Dendritic cell treated with granulocyte-macrophage colony-stimulating factor and Interleukin-4, amounts not matched to agents 40 ng/mL and 50 ng/mL, for 4 days (primary cell): Measurements from ENCODE around the gene PRKG1.

Experiments
- H3K27ac Mint-ChIP-seq: one replicate; pipeline ENCODE4 v1.8.0; 2022; ENCODE audit warnings: mild to moderate bottlenecking, mixed read lengths
- H3K27me3 Mint-ChIP-seq: one replicate; pipeline ENCODE4 v1.8.0; 2022; ENCODE audit warnings: mild to moderate bottlenecking, mixed read lengths
- H3K36me3 Mint-ChIP-seq: one replicate; pipeline ENCODE4 v1.8.0; 2022; ENCODE audit warnings: low read depth, mixed read lengths
- H3K4me1 Mint-ChIP-seq: one replicate; pipeline ENCODE4 v1.8.0; 2022; ENCODE audit warnings: low read depth, mixed read lengths
- H3K4me3 Mint-ChIP-seq: one replicate; pipeline ENCODE4 v1.8.0; 2022; ENCODE audit warnings: mild to moderate bottlenecking, moderate library complexity, mixed read lengths
- H3K9me3 Mint-ChIP-seq: one replicate; pipeline ENCODE4 v1.8.0; 2022; ENCODE audit warnings: mixed read lengths
- intact Hi-C: fragments of 100-400 bp; cut with micrococcal nuclease; formaldehyde crosslinking; loops from one replicate; pipeline ENCODE4 v1.15.0; 2022

PRKG1 gene

GRCh38 chr10:52313933-52314821, 1239.9 kb downstream of the PRKG1 start, which contains the start of gene DKK1:
TSS of gene DKK1 (plus strand) at chr10:52314281. CDS start at chr10:52314435, 154 bp downstream.
- Mint-ChIP-seq H3K27me3 (peaks cover 58% of the 10 kb centered on the region), H3K4me1 (peaks cover 20% of the 10 kb centered on the region), H3K4me3 (peak within 1 kb of the TSS; percentile 40), H3K9me3 (no peaks in the 10 kb centered on the region), H3K27ac (no peak within 1 kb of the TSS), H3K36me3 (no peaks in the 10 kb centered on the region)
- intact Hi-C loops: no loop called here

GRCh38 chr10:52314822-52315552, 1240.7 kb downstream of the PRKG1 start:
- H3K9me3 Mint-ChIP-seq: no peaks in the 10 kb centered on the region
- intact Hi-C loops: no loop called here
- H3K27ac Mint-ChIP-seq: no peak overlapping the region
- H3K27me3 Mint-ChIP-seq: peaks cover 52% of the 10 kb centered on the region
- no peaks in the 10 kb centered on the region for H3K36me3 Mint-ChIP-seq
- H3K4me1 Mint-ChIP-seq: peaks cover 20% of the 10 kb centered on the region
- no peak overlapping the region for H3K4me3 Mint-ChIP-seq

- no peak overlapping the region for H3K4me3 Mint-ChIP-seq
- peaks cover 45% of the 10 kb centered on the region for H3K27me3 Mint-ChIP-seq
- no peaks in the 10 kb centered on the region for H3K9me3 Mint-ChIP-seq
- H3K27ac Mint-ChIP-seq: no peak overlapping the region
- intact Hi-C loops: no loop called here
- H3K4me1 Mint-ChIP-seq: peaks cover 20% of the 10 kb centered on the region
- no peaks in the 10 kb centered on the region for H3K36me3 Mint-ChIP-seq
These were observed 1241.7 kb downstream of the PRKG1 start for GRCh38 chr10:52316001-52316400.

- no peak overlapping the region for H3K27ac Mint-ChIP-seq
- peaks cover 20% of the 10 kb centered on the region for H3K4me1 Mint-ChIP-seq
- peaks cover 41% of the 10 kb centered on the region for H3K27me3 Mint-ChIP-seq
- H3K9me3 Mint-ChIP-seq: no peaks in the 10 kb centered on the region
- H3K4me3 Mint-ChIP-seq: no peak overlapping the region
- no peaks in the 10 kb centered on the region for H3K36me3 Mint-ChIP-seq
- intact Hi-C loops: no loop called here
These were observed 1242.2 kb downstream of the PRKG1 start for GRCh38 chr10:52316500-52316899.

GRCh38 chr10:52318136-52318701, 1243.9 kb downstream of the PRKG1 start:
- Mint-ChIP-seq H3K27ac (no peak overlapping the region), H3K4me3 (no peak overlapping the region), H3K27me3 (peaks cover 30% of the 10 kb centered on the region), H3K9me3 (no peaks in the 10 kb centered on the region), H3K36me3 (no peaks in the 10 kb centered on the region), H3K4me1 (peaks cover 16% of the 10 kb centered on the region)
- intact Hi-C loops: no loop called here

GRCh38 chr10:52318822-52319464, 1244.7 kb downstream of the PRKG1 start:
- Mint-ChIP-seq H3K27me3 (peaks cover 23% of the 10 kb centered on the region), H3K9me3 (no peaks in the 10 kb centered on the region), H3K36me3 (no peaks in the 10 kb centered on the region), H3K4me3 (no peak overlapping the region), H3K4me1 (peaks cover 8% of the 10 kb centered on the region), H3K27ac (no peak overlapping the region)
- intact Hi-C loops: no loop called here

GRCh38 chr10:52319926-52320325, 1245.6 kb downstream of the PRKG1 start:
- Mint-ChIP-seq H3K36me3 (no peaks in the 10 kb centered on the region), H3K4me1 (no peaks in the 10 kb centered on the region), H3K4me3 (no peak overlapping the region), H3K9me3 (no peaks in the 10 kb centered on the region), H3K27me3 (peaks cover 13% of the 10 kb centered on the region), H3K27ac (no peak overlapping the region)
- intact Hi-C loops: no loop called here

- intact Hi-C loops: no loop called here
- no peaks in the 10 kb centered on the region for H3K9me3 Mint-ChIP-seq
- no peaks in the 10 kb centered on the region for H3K36me3 Mint-ChIP-seq
- H3K4me1 Mint-ChIP-seq: no peaks in the 10 kb centered on the region
- no peak overlapping the region for H3K27ac Mint-ChIP-seq
- H3K4me3 Mint-ChIP-seq: no peak overlapping the region
- no peaks in the 10 kb centered on the region for H3K27me3 Mint-ChIP-seq
These were observed 1248.0 kb downstream of the PRKG1 start for GRCh38 chr10:52322323-52322722.

GRCh38 chr10:52322936-52323335, 1248.6 kb downstream of the PRKG1 start:
- no peaks in the 10 kb centered on the region for H3K36me3 Mint-ChIP-seq
- H3K9me3 Mint-ChIP-seq: no peaks in the 10 kb centered on the region
- no peaks in the 10 kb centered on the region for H3K27me3 Mint-ChIP-seq
- H3K4me3 Mint-ChIP-seq: no peak overlapping the region
- no peaks in the 10 kb centered on the region for H3K4me1 Mint-ChIP-seq
- intact Hi-C loops: no loop called here
- H3K27ac Mint-ChIP-seq: no peak overlapping the region

- H3K9me3 Mint-ChIP-seq: no peaks in the 10 kb centered on the region
- no peak overlapping the region for H3K27ac Mint-ChIP-seq
- intact Hi-C loops: no loop called here
- no peaks in the 10 kb centered on the region for H3K4me1 Mint-ChIP-seq
- no peaks in the 10 kb centered on the region for H3K36me3 Mint-ChIP-seq
- H3K27me3 Mint-ChIP-seq: no peaks in the 10 kb centered on the region
- H3K4me3 Mint-ChIP-seq: no peak overlapping the region
These were observed 1252.1 kb downstream of the PRKG1 start for GRCh38 chr10:52326382-52326781.

- intact Hi-C loops: no loop called here
- Mint-ChIP-seq H3K36me3 (no peaks in the 10 kb centered on the region), H3K4me1 (no peaks in the 10 kb centered on the region), H3K4me3 (no peak overlapping the region), H3K9me3 (no peaks in the 10 kb centered on the region), H3K27me3 (no peaks in the 10 kb centered on the region), H3K27ac (no peak overlapping the region)
These were observed 1257.5 kb downstream of the PRKG1 start for GRCh38 chr10:52331638-52332364.

- Mint-ChIP-seq H3K4me3 (no peak overlapping the region), H3K27me3 (no peaks in the 10 kb centered on the region), H3K9me3 (no peaks in the 10 kb centered on the region), H3K27ac (no peak overlapping the region), H3K4me1 (no peaks in the 10 kb centered on the region), H3K36me3 (no peaks in the 10 kb centered on the region)
- intact Hi-C loops: no loop called here
These were observed 1258.5 kb downstream of the PRKG1 start for GRCh38 chr10:52332815-52333214.

GRCh38 chr10:52334595-52334994, 1260.3 kb downstream of the PRKG1 start:
- no peak overlapping the region for H3K4me3 Mint-ChIP-seq
- intact Hi-C loops: no loop called here
- no peaks in the 10 kb centered on the region for H3K36me3 Mint-ChIP-seq
- no peaks in the 10 kb centered on the region for H3K4me1 Mint-ChIP-seq
- no peaks in the 10 kb centered on the region for H3K9me3 Mint-ChIP-seq
- no peaks in the 10 kb centered on the region for H3K27me3 Mint-ChIP-seq
- no peak overlapping the region for H3K27ac Mint-ChIP-seq
